BE2C (cell line): ENCODE measurements around the gene ABT1.

ENCODE experiments used
- DNase-seq: peaks from one replicate; pipeline ENCODE4 v3.0.0-alpha.2; 2020
- H3K27me3 ChIP-seq: fragments of 250-450 bp; sonication (Bioruptor Pico); 2 replicates; pipeline ENCODE4 v1.5.1; 2020; ENCODE audit warnings: mild to moderate bottlenecking
- H3K36me3 ChIP-seq: fragments of 250-450 bp; sonication (Bioruptor Pico); 2 replicates; pipeline ENCODE4 v1.5.1; 2020; ENCODE audit warnings: mild to moderate bottlenecking
- H3K4me1 ChIP-seq: fragments of 250-450 bp; sonication (Bioruptor Pico); 2 replicates; pipeline ENCODE4 v1.5.1; 2020
- H3K4me3 ChIP-seq: 2 replicates; pipeline ENCODE4 v1.5.1; 2011; ENCODE audit warnings: low read depth, low read length
- H3K9me3 ChIP-seq: fragments of 250-450 bp; sonication (Bioruptor Pico); 2 replicates; pipeline ENCODE4 v1.5.1; 2020
- TF ChIP-seq, protein P1 (sequence below): IDR thresholded peaks from 2 replicates; pipeline ENCODE4 v1.5.1; 2012; ENCODE audit warnings: mild to moderate bottlenecking, low read depth, low read length

ABT1 gene

DNA sequence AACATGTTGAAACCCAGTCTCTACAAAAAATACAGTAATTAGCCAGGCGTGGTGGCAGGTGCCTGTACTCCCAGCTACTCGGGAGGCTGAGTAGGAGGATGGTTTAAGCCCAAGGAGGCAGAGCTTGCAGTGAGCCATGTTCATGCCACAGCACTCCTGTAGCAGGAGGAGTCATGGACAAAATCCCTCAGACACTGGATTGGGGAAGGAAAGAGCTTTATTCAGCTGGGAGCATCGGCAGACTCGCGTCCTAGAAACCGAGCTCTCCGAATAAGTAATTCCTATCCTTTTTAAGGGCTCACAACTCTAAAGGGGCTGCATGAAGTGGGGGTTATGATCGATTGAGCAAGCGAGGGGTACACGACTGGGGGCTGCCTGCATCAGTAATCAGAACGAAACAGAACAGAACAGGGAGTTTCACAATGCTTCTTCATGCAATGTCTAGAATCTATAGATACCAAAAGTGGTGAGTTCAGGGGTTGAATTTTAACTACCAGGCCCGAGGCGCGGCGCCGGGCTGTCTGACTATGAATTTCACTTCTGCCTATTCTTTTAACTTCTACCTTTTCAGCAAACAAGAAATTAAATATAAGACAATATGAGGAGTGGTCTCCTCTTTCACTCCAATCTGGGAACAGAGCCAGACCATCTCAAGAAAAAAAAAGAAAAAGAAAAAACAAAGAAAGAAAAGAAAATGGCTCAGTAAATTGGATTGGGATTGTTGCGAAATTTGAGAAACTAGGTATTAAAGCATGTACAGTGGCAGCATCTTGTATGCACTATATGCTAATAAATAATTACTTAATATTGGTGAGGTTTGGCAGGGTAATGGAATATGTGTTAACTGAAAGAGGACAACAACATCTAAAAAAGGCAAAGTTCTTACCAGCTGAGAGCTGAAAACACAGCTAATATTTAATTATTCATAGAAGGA lies 35.0 kb upstream of the ABT1 start:
- TF ChIP-seq, protein P1, sequence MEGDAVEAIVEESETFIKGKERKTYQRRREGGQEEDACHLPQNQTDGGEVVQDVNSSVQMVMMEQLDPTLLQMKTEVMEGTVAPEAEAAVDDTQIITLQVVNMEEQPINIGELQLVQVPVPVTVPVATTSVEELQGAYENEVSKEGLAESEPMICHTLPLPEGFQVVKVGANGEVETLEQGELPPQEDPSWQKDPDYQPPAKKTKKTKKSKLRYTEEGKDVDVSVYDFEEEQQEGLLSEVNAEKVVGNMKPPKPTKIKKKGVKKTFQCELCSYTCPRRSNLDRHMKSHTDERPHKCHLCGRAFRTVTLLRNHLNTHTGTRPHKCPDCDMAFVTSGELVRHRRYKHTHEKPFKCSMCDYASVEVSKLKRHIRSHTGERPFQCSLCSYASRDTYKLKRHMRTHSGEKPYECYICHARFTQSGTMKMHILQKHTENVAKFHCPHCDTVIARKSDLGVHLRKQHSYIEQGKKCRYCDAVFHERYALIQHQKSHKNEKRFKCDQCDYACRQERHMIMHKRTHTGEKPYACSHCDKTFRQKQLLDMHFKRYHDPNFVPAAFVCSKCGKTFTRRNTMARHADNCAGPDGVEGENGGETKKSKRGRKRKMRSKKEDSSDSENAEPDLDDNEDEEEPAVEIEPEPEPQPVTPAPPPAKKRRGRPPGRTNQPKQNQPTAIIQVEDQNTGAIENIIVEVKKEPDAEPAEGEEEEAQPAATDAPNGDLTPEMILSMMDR, result no peak
- Histone ChIP-seq H3K4me1 (no peaks in the 10 kb centered on the region), H3K9me3 (no peaks in the 10 kb centered on the region), H3K36me3 (no peaks in the 10 kb centered on the region), H3K27me3 (no peaks in the 10 kb centered on the region), H3K4me3 (no peak overlapping the region)
- no peak for DNase-seq

DNA sequence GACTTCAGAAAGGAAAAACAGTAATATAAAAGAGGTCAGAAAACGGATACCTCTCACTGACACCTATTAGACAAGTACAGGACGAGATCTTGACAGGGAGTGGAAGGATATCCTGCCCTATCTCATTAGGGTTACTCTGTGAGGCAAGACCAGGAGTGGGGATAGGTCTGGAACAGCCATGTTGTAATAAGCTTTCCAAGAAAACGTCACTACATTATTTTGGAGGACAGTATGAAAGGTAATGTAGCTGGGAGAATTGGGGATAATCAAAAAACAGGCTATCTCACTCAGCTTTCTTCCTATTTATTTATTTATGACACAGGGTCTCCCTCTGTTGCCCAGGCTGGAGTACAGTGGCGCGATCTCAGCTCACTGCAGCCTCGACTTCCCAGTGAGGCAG lies 33.3 kb upstream of the ABT1 start:
- TF ChIP-seq, protein P1, result no peak
- H3K4me1 ChIP-seq, result no peaks in the 10 kb centered on the region
- DNase-seq, result no peak
- no peaks in the 10 kb centered on the region for H3K9me3 ChIP-seq
- H3K36me3 ChIP-seq, result no peaks in the 10 kb centered on the region
- H3K4me3 ChIP-seq, result no peak overlapping the region
- H3K27me3 ChIP-seq, result no peaks in the 10 kb centered on the region

DNA sequence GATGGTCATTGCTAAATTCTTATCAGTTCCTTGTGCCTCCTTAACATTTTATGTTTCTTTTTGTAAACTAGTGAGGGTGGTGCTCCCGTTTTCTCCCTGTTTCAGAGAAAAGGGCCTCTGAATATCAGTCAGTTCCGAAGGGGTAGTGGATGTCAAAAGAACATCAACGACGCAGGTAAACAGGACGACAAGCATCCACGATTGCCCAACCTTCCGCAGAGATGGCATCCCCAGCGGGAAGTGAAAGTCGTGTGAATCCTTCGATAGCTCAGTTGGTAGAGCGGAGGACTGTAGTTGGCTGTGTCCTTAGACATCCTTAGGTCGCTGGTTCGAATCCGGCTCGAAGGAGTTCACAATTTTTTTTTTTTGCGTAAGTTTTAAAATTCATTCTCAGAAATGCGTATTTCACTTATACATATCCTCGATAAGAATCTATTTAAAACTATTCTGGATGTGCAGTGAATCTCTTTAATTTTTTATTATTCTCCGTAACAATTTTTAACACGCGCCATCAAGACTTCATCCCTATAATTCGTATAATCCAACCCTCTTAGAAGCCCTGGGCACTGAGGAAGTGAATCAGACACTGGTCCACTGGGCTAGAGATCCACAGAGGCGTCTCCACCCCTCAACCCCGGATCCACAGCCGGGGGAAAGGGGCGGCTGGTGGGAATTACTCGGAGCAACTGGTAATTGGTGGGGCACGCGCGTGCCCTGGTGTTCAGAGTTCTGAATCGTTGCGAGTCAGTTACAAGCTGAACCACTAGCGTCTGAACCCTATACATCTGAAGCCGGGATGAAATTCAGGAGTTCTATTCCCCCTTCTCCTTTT lies 27.9 kb upstream of the ABT1 start:
- no peaks in the 10 kb centered on the region for H3K9me3 ChIP-seq
- TF ChIP-seq, protein P1, result peak; percentile 44
- no peaks in the 10 kb centered on the region for H3K36me3 ChIP-seq
- H3K4me1 ChIP-seq, result no peaks in the 10 kb centered on the region
- peak overlapping the region; percentile 67 for H3K4me3 ChIP-seq
- no peaks in the 10 kb centered on the region for H3K27me3 ChIP-seq
- DNase-seq, result peak; percentile 81

DNA sequence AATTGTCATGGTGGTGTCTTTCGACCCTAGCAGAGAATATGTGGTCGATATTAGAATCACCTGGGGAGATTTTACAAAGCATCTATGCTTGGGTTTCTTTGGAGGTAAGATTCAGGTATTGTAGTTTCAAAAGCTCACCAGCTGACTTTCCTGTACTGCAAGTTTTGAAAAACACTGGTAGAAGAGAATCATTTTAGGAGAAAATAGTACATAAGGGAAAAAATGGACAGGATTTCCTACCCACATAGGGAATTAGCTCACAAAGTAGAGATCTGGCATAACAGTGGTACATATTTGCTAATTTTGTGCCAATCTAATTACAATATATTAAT lies 27.4 kb upstream of the ABT1 start:
- Histone ChIP-seq H3K9me3 (no peaks in the 10 kb centered on the region), H3K36me3 (no peaks in the 10 kb centered on the region), H3K4me1 (no peaks in the 10 kb centered on the region), H3K4me3 (peak overlapping the region; percentile 67), H3K27me3 (no peaks in the 10 kb centered on the region)
- no peak for DNase-seq
- TF ChIP-seq, protein P1, result no peak

DNA sequence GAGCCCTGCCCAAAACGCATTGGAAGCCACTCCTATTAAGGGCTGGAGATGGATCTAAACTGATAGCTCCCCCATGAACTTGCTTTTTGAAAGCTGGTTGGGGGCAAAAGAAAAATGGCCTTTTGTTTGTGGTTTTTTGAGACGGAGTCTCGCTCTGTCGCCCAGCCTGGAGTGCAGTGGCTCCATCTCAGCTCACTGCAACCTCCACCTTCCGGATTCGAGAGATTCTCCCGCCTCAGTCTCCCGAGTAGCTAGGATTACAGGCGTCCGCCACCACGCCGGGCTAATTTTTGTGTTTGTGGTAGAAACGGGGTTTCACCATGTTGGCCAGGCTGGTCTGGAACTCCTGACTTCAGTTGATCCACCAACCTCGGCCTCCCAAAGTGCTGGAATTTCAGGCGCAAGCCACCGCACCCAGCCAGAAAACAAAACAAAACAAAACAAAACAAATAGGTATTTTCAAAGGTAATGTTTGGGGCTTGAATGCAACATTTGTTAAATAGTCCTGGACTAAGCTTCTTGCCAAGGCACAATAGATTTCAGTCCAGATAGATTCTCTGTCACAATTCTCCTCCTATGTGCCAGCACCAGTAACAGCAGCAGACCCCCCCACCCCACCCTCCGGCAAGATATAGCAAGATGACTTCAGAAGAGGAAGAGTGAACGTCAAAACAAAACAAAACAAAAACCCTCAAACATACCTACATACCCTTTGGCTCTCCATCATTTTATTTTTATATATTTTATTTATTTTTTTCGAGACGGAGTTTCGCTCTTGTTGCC lies 26.5 kb upstream of the ABT1 start:
- Histone ChIP-seq H3K4me1 (no peaks in the 10 kb centered on the region), H3K36me3 (no peaks in the 10 kb centered on the region), H3K9me3 (no peaks in the 10 kb centered on the region), H3K4me3 (no peak overlapping the region), H3K27me3 (no peaks in the 10 kb centered on the region)
- TF ChIP-seq, protein P1, result no peak
- DNase-seq, result no peak
